ES-I3 (cell line): ENCODE measurements around the gene NPDC1.
"Not testable (repeated sequence)": the region's sequence is repeated elsewhere in the genome, so short reads cannot be mapped to it uniquely, and the experiment has no call there.

Experiments used
- H3K36me3 ChIP-seq: 2 replicates; pipeline ENCODE4 v1.6.1; 2013; ENCODE audit warnings: mild to moderate bottlenecking, low read length, control low read depth, moderate library complexity; ENCODE audit not compliant: insufficient read depth
- H3K4me1 ChIP-seq: 2 replicates; pipeline ENCODE4 v1.6.1; 2013; ENCODE audit warnings: mild to moderate bottlenecking, control low read depth, low read length; ENCODE audit not compliant: insufficient read depth
- H3K9ac ChIP-seq: 2 replicates; pipeline ENCODE4 v1.6.1; 2013; ENCODE audit warnings: low read depth, mild to moderate bottlenecking, low read length, moderate library complexity
- H3K9me3 ChIP-seq: 2 replicates; pipeline ENCODE4 v1.6.1; 2013; ENCODE audit warnings: mild to moderate bottlenecking, low read length, moderate library complexity; ENCODE audit not compliant: control insufficient read depth, insufficient read depth

The NPDC1 gene

DNA sequence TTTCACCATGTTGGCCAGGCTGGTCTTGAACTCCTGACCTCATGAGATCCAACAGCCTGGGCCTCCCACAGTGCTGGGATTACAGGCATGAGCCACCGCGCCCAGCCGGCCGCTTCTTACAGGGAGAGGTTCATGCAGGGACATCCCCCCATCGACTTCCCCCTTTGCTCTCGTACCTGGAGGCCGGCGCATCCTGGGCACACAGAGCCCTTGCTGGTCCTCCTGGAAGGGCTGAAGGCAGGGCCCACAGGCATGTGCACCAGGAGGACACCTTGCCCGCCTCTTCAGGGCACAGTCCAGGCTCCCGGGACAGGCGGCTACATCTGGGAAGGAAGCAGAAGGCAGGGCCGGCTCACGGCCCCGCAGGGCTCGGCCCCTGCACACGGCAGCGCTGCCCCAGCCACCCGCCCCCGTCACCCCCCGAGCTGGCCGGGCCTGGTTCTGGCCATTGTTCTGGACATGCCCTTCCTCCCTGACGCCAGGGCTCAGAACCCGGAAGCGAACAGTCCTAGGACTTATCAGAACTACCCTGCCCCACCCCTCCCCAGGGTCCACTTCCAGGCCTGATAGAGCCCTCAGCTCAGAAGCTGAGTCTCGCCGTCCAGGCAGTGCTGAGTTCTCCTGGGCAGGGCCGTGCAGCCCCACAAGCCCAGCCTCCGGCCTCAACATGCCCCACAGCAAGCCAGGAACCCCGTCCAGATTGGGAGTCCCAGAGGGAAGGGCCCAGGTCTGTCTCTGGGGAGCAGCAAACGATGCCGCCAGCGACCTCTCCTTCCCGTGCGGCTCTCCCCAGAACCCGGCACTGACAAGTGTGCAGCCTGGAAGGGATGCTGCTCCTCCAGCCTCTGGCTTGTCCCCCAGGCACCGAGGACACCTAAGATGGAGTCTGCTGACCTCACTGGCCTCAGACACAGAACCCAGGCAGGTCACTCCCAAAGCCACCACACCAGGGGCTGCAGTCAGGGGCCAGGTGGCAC lies 2.9 kb downstream of the NPDC1 start:
- Histone ChIP-seq H3K9ac (no peak overlapping the region), H3K4me1 (no peaks in the 10 kb centered on the region; the same call in 1 of the 2 replicates), H3K9me3 (no peaks in the 10 kb centered on the region), H3K36me3 (no peaks in the 10 kb centered on the region)

DNA sequence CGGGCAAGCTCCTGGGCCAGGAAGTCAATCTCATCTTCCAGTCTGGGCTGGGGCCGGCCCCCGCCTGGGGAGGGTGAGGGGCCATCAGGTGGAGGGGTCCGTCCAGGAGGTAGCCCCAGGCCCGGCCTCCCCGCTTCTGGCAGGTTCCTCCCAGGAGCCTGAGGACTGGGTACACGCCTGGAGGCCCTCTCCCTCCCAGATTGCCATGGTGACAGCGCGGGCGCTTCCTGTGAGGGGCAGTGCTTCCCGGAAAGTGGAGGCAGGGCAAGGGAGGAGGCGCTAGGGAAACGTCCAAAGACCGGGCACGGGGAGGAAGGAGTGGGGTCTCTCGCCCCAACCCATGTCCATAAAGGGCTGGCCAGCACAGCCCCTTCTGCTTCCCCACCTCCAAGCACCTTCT lies 4.9 kb downstream of the NPDC1 start:
- no peaks in the 10 kb centered on the region for H3K9me3 ChIP-seq
- no peaks in the 10 kb centered on the region for H3K36me3 ChIP-seq
- H3K4me1 ChIP-seq = no peaks in the 10 kb centered on the region; the same call in 1 of the 2 replicates
- no peak overlapping the region; the same call in 1 of the 2 replicates for H3K9ac ChIP-seq

DNA sequence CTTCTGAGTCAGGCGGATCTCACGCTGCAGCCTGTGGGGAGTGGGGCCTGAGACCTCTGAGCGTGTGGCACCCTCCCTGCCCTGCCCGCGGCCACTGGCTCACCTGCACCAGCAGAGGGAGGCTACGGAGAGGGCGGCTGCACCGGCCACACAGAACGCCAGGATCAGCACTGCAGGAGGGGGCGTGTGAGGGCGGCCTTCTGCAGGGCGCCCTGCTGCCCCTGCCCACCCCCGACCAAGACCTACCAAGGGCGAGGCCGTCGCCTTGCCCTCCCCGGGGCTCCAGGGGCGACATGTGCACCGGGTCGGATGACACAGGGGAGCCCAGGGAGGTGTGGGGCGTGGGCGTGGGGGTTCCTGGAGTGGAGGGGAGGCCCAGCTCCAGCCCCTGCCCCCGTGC lies 5.4 kb downstream of the NPDC1 start:
- H3K9ac ChIP-seq = no peak overlapping the region; the same call in 1 of the 2 replicates
- H3K36me3 ChIP-seq = no peaks in the 10 kb centered on the region
- H3K9me3 ChIP-seq = no peaks in the 10 kb centered on the region
- H3K4me1 ChIP-seq = no peaks in the 10 kb centered on the region; the same call in 1 of the 2 replicates

DNA sequence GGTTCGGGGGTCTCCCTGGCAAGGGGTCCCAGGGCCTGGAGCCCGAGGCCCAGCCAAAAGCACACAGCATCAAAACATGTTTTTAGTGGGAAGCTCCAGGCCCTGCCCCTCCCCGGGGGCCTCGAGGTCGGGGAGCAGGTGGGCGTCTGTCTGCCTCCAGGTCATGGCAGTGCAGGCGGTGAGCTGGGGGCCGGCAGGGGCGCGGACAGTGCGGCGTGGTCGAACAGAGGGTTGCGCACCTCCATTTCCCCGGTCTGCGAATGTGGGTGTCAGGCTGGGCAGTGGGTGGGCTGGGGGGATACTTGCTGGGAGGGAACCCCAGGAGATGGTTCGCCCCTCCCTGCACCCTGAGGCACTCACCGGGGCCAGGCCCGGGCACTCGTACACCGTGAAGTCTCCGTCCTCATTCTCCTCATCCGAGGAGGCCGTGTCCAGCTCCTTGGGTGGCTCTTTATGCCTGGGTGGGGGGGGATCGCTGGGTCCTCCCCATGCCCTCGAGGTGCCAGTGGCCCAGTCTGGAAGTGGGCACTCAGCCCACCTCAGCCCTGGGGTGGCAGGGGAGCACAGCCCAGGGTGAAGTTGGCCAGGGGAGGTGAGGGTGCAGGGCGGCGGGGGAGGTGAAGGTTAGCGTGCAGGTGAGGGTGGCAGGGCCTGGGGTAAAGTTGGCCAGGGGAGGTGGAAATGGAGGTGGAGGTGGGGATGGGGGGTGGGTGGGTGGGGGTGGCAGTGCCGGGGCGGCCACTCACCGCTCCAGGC lies 6.2 kb downstream of the NPDC1 start:
- H3K9ac ChIP-seq = no peak overlapping the region
- no peaks in the 10 kb centered on the region for H3K9me3 ChIP-seq
- no peaks in the 10 kb centered on the region for H3K36me3 ChIP-seq
- H3K4me1 ChIP-seq = no peaks in the 10 kb centered on the region; the same call in 1 of the 2 replicates

DNA sequence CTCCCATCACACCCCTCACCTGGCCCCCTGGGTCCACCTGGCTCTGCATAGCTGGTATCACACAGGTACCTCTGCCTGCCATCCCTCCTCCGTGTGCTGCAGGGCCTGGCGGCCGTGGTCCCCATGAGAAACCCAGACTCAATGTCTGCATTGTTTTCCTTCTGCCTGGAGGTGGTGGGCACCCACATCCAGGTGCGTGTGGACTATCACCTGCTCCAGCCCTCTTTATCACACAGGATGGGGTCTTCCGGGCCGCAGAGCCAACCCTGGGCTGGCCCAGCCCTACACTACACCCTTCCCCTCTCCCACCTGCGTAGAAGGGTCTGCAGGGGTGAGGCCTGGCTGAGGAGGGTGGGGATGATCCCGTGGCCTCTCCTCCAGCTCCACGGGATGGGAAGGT lies 7.1 kb downstream of the NPDC1 start:
- no peaks in the 10 kb centered on the region for H3K36me3 ChIP-seq
- H3K4me1 ChIP-seq = no peaks in the 10 kb centered on the region; the same call in 1 of the 2 replicates
- H3K9ac ChIP-seq = no peak overlapping the region
- H3K9me3 ChIP-seq = no peaks in the 10 kb centered on the region

DNA sequence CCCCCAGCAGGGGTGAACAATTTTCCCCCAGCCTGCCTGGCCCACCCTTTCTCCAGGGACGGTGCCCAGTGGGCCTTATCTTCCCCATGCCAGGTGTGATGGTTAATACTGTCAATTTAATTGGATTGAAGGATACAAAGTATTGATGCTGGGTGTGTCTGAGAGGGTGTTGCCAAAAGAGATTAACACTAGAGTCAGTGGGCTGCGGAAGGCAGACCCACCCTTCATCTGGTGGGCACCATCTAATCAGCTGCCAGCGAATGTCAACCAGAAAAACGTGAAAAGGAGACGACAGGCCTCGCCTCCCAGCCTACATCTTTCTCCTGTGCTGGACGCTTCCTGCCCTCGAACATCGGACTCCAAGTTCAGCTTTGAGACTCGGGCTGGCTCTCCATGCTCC lies 8.5 kb downstream of the NPDC1 start:
- Histone ChIP-seq H3K9ac (no peak overlapping the region), H3K4me1 (no peaks in the 10 kb centered on the region; the same call in 1 of the 2 replicates), H3K36me3 (no peaks in the 10 kb centered on the region), H3K9me3 (no peaks in the 10 kb centered on the region)

DNA sequence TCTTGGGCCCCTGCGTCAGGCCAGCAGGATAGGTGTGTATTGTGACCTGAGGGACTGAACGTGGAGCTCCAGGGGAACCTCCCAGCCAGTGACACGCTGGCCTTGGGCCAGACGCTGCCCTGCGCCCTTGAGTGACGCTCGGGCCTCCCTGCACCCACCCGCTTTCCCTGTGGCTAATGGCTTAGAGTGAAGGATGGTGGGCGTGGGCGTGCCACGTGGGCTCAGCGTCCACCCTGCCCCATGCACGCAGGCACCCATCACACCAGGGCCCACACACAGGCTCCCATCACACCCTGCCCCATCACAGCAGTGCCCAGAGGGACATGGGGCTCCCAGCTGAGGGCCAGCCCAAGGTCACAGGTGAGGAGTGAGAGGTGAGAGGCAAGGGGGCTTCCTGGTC lies 8.9 kb downstream of the NPDC1 start:
- Histone ChIP-seq H3K9me3 (no peaks in the 10 kb centered on the region), H3K9ac (no peak overlapping the region), H3K4me1 (no peaks in the 10 kb centered on the region; the same call in 1 of the 2 replicates), H3K36me3 (no peaks in the 10 kb centered on the region)

DNA sequence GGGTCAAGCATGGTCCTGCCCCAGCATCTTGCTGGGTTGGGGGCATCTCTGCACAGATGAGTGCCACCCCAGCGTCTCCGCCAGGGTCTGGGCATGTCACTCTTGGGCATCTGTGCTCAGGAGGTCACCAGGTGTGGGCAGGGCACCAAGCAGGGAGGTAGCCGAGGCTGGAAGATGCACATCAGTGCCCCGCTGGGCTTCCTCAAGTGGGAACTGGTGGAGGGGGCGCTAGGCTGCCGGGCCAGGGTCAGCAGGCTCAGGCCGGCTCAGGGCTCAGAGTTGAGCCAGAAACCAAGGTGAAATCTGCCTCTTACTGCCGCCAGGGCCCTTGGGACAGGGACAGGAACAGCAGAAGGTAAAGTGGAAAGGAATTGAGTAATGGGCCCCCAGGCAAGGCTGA lies 10.0 kb downstream of the NPDC1 start:
- no peaks in the 10 kb centered on the region; the same call in 1 of the 2 replicates for H3K4me1 ChIP-seq
- H3K9me3 ChIP-seq = no peaks in the 10 kb centered on the region
- H3K9ac ChIP-seq = no peak overlapping the region
- H3K36me3 ChIP-seq = no peaks in the 10 kb centered on the region

DNA sequence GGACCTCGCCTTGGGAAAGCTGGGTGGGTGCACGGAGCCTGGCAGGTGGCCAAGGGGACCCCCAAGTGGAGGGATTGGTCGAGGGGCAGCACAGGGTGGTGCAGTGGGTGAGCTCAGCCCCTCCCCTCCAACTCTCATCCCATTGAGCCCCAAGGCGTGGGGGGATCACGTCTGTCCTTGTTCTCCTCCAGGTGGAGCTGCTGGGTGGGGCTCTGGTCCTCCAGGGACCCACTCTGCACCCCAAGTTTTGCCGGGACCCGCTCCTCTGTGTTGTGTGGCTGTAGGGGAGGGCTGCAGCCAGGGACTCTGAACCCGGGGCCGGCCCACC lies 10.5 kb downstream of the NPDC1 start:
- no peaks in the 10 kb centered on the region for H3K4me1 ChIP-seq
- H3K9me3 ChIP-seq = no peaks in the 10 kb centered on the region
- H3K36me3 ChIP-seq = no peaks in the 10 kb centered on the region
- no peak overlapping the region for H3K9ac ChIP-seq

DNA sequence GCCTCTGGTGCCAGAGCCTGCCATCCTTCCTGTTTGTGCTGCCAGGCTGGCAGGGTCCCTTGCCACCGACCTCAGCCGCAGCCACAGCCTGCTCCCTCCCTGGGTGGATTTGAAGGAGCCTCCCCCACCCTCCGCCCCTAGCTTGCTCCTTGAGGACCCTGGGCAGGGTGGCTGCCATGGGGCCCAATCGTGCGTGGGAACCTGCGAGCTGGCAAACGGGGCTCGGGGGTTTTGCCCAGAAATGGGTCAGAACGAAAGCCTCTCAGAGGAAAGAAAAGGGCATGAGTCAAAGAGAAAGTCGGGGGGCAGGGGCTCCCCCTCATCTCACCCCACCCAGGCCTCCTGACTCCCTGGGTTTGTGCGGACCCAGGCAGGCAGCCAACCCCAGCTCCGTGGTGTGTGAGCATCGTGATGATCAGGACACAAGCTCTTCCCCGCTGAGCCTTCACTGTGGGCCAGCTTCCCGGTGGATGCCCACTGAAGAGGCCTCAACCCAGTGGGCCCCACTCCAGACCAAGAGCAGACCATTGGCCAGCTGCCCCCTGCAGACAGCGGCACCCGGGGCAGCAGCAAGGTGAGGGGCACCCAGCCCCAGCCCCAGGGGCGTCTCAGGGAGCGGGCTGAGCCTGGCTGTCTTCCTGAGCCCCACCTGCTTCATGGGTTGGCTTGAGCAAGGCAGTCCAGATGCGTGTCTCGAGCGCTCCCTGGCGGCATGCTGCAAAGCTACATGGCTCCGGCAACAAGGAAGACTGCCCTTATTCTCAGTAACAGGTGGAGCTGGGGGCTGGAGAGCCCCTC lies 11.1 kb downstream of the NPDC1 start:
- Histone ChIP-seq H3K9me3 (no peaks in the 10 kb centered on the region), H3K4me1 (no peaks in the 10 kb centered on the region), H3K36me3 (no peaks in the 10 kb centered on the region), H3K9ac (no peak overlapping the region)

DNA sequence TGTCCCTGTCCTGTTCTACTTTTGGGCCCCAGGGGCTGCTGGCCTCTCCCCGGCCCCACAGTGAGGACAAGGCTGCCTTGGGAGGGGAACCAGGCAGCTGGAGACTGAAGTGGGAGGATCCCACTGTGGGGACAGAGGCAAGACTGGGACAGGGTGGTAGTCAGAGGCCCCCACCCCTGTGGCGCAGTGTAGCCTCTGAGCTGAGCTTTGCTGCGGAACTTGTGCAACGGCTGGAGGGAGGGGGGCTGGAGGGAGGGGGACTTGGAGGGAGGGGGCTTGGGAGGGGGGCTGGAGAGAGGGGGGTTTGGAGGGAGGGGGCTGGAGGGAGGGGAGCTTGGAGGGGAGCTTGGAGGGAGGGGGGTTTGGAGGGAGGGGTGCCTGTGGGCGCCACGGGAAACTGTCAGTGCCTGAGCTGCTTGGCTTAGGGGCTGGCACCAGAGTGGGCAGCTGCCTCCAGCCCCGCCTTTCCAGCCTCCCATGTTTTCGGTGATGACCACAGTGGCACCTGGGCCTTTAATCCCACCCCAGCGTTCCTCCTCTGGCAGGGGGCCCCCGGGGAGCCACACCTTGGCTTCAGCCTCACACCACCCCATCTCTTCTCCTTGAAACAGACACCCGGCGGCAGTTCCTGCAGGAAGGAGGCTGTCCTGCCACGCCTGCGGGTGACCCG lies 11.8 kb downstream of the NPDC1 start:
- H3K9me3 ChIP-seq = no peaks in the 10 kb centered on the region
- H3K4me1 ChIP-seq = no peaks in the 10 kb centered on the region
- H3K9ac ChIP-seq = no peak overlapping the region

DNA sequence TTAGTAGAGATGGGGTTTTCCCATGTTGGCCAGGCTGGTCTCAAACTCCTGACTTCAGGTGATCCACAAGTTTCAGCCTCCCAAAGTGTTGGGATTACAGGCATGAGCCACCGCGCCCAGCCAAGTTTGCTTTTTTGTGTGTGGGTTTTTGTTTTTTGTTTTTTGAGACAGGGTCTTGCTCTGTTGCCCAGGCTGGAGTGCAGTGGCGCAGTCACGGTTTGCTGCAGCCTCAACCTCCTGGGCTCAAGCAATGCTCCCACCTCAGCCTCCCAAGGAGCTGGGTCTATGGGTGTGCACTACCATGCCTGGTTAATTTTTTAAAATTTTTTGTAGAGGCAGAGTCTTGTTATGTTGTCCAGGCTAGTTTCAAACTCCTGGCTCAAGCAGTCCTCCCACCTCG lies 12.5 kb downstream of the NPDC1 start:
- not testable (repeated sequence) for H3K4me1 ChIP-seq, H3K9me3 ChIP-seq, H3K9ac ChIP-seq, H3K36me3 ChIP-seq

More for the DNA sequence above, 11.8 kb downstream of the NPDC1 start:
- no peaks in the 10 kb centered on the region for H3K36me3 ChIP-seq

DNA sequence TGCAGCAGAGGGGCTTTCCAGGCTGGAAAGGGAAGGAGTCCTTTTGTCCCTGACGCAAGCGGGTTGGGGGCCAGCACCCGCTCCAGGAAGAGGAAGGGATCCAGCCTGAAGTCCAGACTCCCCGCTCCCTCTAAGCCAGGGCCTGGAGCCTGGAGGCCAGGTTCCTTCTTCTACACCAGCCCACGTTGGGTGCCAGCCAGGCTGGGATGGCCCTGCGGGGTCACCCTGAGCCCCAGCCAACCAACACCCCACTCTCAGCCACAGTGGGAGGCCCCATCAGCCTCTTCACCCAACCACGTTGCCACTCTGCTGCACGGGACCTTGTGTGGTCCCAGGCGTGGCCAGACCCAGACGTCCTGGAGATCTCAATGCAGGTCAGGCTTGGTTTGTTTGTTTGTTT lies 13.1 kb downstream of the NPDC1 start:
- Histone ChIP-seq H3K36me3 (no peaks in the 10 kb centered on the region), H3K4me1 (no peaks in the 10 kb centered on the region; the same call in 1 of the 2 replicates), H3K9me3 (no peaks in the 10 kb centered on the region), H3K9ac (no peak overlapping the region)
